HUDEP-2 (cell line): Measurements from ENCODE around the gene GGT6.

Experiments
- DNase-seq, 76 experiments: peaks; one replicate each; lab custom pipeline; 2025; ENCODE audit not compliant: unreplicated experiment in 76 of 76; lab: John Stamatoyannopoulos, UW

GGT6 gene

GRCh38 chr17:4530799-4531730, 29.3 kb downstream of the GGT6 start:
- DNase-seq: no peak

- DNase-seq: no peak
Measured at GRCh38 chr17:4529533-4530152, 30.7 kb downstream of the GGT6 start.

- DNase-seq: no peak
Measured at GRCh38 chr17:4527566-4528125, 32.7 kb downstream of the GGT6 start.

- DNase-seq: no peak
Measured at GRCh38 chr17:4527134-4527533, 33.2 kb downstream of the GGT6 start.

GRCh38 chr17:4525691-4526397, 34.5 kb downstream of the GGT6 start:
- DNase-seq: no peak

- DNase-seq: no peak
Measured at GRCh38 chr17:4523946-4524345, 36.4 kb downstream of the GGT6 start.

- DNase-seq: no peak
Measured at GRCh38 chr17:4522661-4523060, 37.7 kb downstream of the GGT6 start.

GRCh38 chr17:4520894-4521600, 39.3 kb downstream of the GGT6 start:
- peak in 4 of 76 experiments; percentile 2 to 33 (median 22) for DNase-seq

- no peak for DNase-seq
Measured at GRCh38 chr17:4520060-4520893, 40.1 kb downstream of the GGT6 start.

- no peak for DNase-seq
Measured at GRCh38 chr17:4519361-4519788, 41.0 kb downstream of the GGT6 start.

GRCh38 chr17:4518901-4519300, 41.5 kb downstream of the GGT6 start:
- no peak for DNase-seq

- no peak for DNase-seq
Measured at GRCh38 chr17:4516735-4517134, 43.6 kb downstream of the GGT6 start.

- no peak for DNase-seq
Measured at GRCh38 chr17:4515501-4515900, 44.9 kb downstream of the GGT6 start.

- no peak for DNase-seq
Measured at GRCh38 chr17:4514779-4515178, 45.6 kb downstream of the GGT6 start.

- DNase-seq: no peak
Measured at GRCh38 chr17:4514206-4514605, 46.2 kb downstream of the GGT6 start.

GRCh38 chr17:4513113-4514032, 47.0 kb downstream of the GGT6 start:
- no peak for DNase-seq

- no peak for DNase-seq
Measured at GRCh38 chr17:4512156-4513112, 47.9 kb downstream of the GGT6 start.
